Measurements from ENCODE around the gene CAPN2. TPM values are rescaled to one million over a fixed set of nuclear protein-coding genes. Genes with fewer than 3 reads are reported as not detected.

The CAPN2 gene
- polyA plus RNA-seq, 6 donors from 2014 or later = 21.2 to 35.1 (median 26.2) TPM

GRCh38 chr1:223707256-223708000, 4.9 kb upstream of the CAPN2 start:
- Mint-ChIP-seq H3K4me3 (peak overlapping the region in 1 of 8 donors; percentile 30), H3K36me3 (no peaks in the 10 kb centered on the region), H3K4me1 (peaks cover 0 to 18% (median 4%) of the 10 kb centered on the region in 3 donors), H3K27me3 (peaks cover 6 to 27% (median 13%) of the 10 kb centered on the region in 3 donors), H3K9me3 (no peaks in the 10 kb centered on the region), H3K27ac (no peak overlapping the region)
- ATAC-seq (ENCODE audit: low read depth in 2 of 2) (no peak), DNase-seq (no peak)

- Mint-ChIP-seq H3K27me3 (peaks cover under 1 to 21% (median 10%) of the 10 kb centered on the region in 3 donors), H3K27ac (no peak overlapping the region), H3K9me3 (no peaks in the 10 kb centered on the region), H3K4me1 (peaks cover 2 to 20% (median 5%) of the 10 kb centered on the region in 3 donors), H3K4me3 (peak overlapping the region in 1 of 8 donors; percentile 30), H3K36me3 (no peaks in the 10 kb centered on the region)
- no peak for DNase-seq
- no peak for ATAC-seq (ENCODE audit: low read depth in 2 of 2)
These were observed 4.4 kb upstream of the CAPN2 start for GRCh38 chr1:223708001-223708359.

DNA sequence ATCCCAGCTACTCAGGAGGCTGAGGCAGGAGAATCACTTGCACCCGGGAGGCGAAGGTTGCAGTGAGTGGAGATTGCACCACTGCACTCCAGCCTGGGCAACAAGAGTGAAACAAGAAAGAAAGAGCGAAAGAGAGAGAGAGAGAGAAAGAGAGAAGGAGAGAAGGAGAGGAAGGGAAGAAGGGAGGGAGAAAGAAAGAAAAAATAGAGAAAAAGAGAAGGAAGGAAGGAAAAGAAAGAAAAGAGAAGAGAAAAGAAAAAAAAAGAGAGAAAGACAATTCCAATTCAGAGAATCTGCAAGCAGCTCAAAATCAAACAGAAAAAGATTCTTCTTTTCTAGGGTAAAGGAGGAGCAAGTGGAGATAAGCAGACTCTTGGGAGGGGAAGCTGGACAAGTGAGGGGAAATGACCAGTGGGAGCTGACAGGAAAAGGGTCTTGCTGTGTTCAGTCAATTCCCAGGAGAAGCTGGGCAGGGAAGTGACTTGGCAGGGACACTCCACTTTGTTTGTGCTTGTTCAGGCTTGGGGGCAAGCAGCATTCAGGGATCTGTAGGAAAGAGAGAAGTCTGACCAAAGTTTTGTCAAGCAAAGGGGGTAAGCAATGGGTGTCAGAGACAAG, 3.6 kb upstream of the CAPN2 start:
- no peaks in the 10 kb centered on the region for H3K36me3 Mint-ChIP-seq
- no peaks in the 10 kb centered on the region for H3K9me3 Mint-ChIP-seq
- H3K4me1 Mint-ChIP-seq = peaks cover 10 to 28% (median 11%) of the 10 kb centered on the region in 3 donors
- peak overlapping the region in 2 of 6 donors; percentile 12 to 25 for H3K27ac Mint-ChIP-seq
- ATAC-seq (ENCODE audit: low read depth in 2 of 2) (no peak), DNase-seq (no peak)
- peaks cover 0 to 20% (median 6%) of the 10 kb centered on the region in 3 donors for H3K27me3 Mint-ChIP-seq
- H3K4me3 Mint-ChIP-seq = peak overlapping the region in 2 of 8 donors; percentile 4 to 71

DNA sequence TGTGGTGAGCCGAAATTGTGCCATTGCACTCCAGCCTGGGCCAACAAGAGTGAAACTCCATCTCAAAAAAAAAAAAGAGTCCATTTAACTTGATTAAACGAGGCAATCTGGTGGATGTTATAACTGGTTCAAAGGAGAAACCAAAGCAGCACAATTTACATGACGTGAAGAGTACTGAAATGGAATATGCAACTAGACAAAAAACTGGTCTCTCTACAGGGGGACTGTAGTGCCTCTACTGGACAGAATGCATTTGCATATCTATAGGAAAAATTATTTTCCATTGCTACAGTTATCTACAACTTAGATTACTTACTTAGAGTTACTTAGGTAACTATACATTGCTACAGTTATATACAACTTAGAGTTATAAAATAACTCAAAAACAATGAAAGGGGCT, 2.7 kb upstream of the CAPN2 start:
- DNase-seq = no peak
- Mint-ChIP-seq H3K9me3 (no peaks in the 10 kb centered on the region), H3K27me3 (peaks cover 0 to 20% (median 5%) of the 10 kb centered on the region in 3 donors), H3K27ac (no peak overlapping the region), H3K4me1 (peaks cover 16 to 34% (median 18%) of the 10 kb centered on the region in 3 donors), H3K4me3 (peak overlapping the region in 1 of 8 donors; percentile 71), H3K36me3 (no peaks in the 10 kb centered on the region)
- ATAC-seq (ENCODE audit: low read depth in 2 of 2) = no peak

DNA sequence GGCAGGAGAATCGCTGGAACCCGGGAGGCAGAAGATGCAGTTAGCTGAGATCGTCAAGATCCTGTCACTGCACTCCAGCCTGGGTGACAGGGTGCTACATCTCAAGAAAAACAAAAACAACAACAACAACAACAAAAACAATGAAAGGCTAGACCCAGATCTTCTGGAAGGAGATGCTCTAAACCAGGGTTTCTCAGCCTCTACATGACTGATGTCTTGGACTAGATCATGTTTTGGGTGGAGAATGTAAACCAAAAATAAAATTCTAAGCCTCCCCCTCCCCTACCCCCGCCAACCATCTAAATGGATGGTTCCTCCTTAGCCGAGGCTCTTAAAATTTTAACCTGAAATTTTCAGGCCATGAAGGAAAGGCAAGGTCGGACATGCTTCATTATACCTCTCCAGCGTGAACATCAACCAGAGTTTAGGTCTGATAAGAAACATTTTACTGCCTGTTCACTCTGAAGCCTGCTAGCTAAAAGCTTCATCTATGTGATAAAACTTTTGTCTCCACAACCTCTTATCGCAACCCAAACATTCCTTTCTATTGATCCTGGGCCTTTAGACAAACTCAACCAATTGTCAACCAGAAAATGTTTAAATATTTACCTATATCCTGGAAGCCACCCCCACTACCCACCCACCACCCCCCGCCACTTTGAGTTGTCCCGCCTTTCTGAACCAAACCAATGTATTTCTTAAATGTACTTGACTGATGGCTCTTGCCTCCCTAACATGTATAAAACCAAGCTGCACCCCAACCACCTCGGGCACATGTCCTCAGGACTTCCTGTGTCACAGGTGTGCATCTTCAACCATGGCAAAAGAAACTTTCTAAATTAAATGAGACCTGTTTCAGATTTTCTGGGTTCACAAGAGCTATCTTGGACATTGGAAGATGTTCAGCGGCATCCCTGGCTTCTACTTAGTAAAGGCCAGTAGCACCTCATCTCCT, 1.9 kb upstream of the CAPN2 start:
- Mint-ChIP-seq H3K27ac (peak overlapping the region in 2 of 6 donors; percentile 26 to 87), H3K4me1 (peaks cover 24 to 39% (median 26%) of the 10 kb centered on the region in 3 donors), H3K9me3 (no peaks in the 10 kb centered on the region), H3K36me3 (no peaks in the 10 kb centered on the region), H3K27me3 (peaks cover 0 to 20% (median 5%) of the 10 kb centered on the region in 3 donors), H3K4me3 (peak overlapping the region in 3 of 8 donors; percentile 2 to 89 (median 81))
- DNase-seq = no peak
- no peak for ATAC-seq (ENCODE audit: low read depth in 2 of 2)

DNA sequence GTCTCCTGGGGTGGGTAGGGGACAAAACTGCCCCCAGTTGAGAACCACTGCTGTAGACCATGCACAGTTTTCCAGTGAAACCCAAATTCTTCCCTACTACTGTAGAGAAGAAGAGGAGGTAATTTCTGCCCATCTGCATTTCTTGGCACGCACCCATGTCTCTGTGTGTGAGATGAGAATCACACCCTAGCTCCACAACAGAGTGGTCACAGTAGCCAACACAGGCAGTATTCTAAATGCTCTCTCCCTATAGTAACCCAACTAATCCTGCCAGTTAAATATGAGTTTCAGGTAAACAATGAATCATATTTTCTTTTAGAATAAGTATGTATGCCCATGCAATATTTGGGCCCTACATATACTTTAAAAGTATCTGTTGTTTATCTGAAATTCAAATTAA, 1.2 kb upstream of the CAPN2 start:
- peaks cover 0 to 20% (median 5%) of the 10 kb centered on the region in 3 donors for H3K27me3 Mint-ChIP-seq
- no peak for DNase-seq
- no peaks in the 10 kb centered on the region for H3K9me3 Mint-ChIP-seq
- H3K27ac Mint-ChIP-seq = no peak overlapping the region
- no peak for ATAC-seq (ENCODE audit: low read depth in 2 of 2)
- peaks cover 29 to 46% (median 31%) of the 10 kb centered on the region in 3 donors for H3K4me1 Mint-ChIP-seq
- peak overlapping the region; percentile 59 to 89 (median 81) for H3K4me3 Mint-ChIP-seq
- H3K36me3 Mint-ChIP-seq = no peaks in the 10 kb centered on the region

- Mint-ChIP-seq H3K4me3 (peak overlapping the region; percentile 59 to 89 (median 81)), H3K9me3 (no peaks in the 10 kb centered on the region), H3K36me3 (peaks cover 0 to 2% of the 10 kb centered on the region in 2 donors), H3K4me1 (peaks cover 35 to 52% (median 37%) of the 10 kb centered on the region in 3 donors), H3K27me3 (peaks cover 0 to 20% (median 5%) of the 10 kb centered on the region in 3 donors), H3K27ac (peak overlapping the region in 2 of 6 donors; percentile 21 to 76)
- no peak for DNase-seq
- no peak for ATAC-seq (ENCODE audit: low read depth in 2 of 2)
These were observed 569 bp upstream of the CAPN2 start for GRCh38 chr1:223711747-223712193.

- ATAC-seq (ENCODE audit: low read depth in 2 of 2) = peak; percentile 47 to 59
- H3K4me3 Mint-ChIP-seq = peak overlapping the region; percentile 62 to 93 (median 88)
- DNase-seq = peak; percentile 25
- no peaks in the 10 kb centered on the region for H3K9me3 Mint-ChIP-seq
- H3K27me3 Mint-ChIP-seq = peaks cover 0 to 10% (median 0%) of the 10 kb centered on the region in 3 donors
- H3K4me1 Mint-ChIP-seq = peaks cover 43 to 64% (median 48%) of the 10 kb centered on the region in 3 donors
- peak overlapping the region in 3 of 6 donors; percentile 3 to 59 (median 19) for H3K27ac Mint-ChIP-seq
- peaks cover 0 to 7% of the 10 kb centered on the region in 2 donors for H3K36me3 Mint-ChIP-seq
These were observed 623 bp downstream of the CAPN2 start for GRCh38 chr1:223712850-223713474.

DNA sequence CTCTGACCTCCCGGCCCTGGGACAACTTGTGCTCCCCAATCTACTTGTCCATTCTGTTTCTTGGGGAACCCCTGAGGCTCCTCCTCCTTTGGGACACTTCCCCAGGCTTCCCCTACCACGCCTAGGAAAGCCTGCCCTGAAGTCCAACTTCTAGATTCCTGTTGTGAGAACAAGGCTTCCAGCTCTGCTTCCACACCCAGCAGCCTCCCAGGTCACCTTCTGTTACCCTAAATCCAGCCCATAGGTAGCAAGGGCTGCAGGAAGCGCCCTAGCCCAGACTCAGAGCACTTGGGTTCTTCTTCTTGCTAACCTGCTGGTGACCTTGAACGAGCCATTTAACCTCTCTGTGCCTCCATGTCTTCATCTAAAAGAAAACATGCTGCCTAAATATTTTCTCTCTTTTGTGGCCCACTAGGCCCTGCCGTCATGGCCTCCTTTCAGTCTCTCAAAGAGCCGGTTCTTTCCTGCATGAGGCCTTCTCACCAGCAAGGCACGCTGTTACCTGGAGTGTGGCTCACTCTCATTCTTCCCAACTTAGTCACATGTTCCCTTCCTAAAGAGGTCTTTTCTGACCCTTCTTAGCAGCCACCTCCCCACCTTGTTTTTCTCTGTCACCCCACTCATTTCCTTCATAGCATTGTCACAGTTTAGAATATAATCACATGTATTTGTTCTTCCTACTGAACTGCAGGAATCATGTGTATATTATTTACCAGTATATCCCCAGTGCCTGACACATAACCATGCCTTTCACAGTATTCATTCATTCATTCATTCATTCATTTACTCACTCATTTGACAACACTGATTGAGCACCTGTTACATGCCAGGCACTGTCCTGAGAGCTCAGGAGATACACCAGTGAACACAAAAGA, 1.4 kb downstream of the CAPN2 start:
- ATAC-seq (ENCODE audit: low read depth in 2 of 2) = no peak
- peaks cover 43 to 69% (median 48%) of the 10 kb centered on the region in 3 donors for H3K4me1 Mint-ChIP-seq
- DNase-seq = no peak
- peaks cover 0 to 2% (median 0%) of the 10 kb centered on the region in 3 donors for H3K27me3 Mint-ChIP-seq
- H3K27ac Mint-ChIP-seq = peak overlapping the region in 4 of 6 donors; percentile 3 to 78 (median 38)
- peaks cover 0 to 7% of the 10 kb centered on the region in 2 donors for H3K36me3 Mint-ChIP-seq
- H3K4me3 Mint-ChIP-seq = peak overlapping the region; percentile 62 to 93 (median 88)
- H3K9me3 Mint-ChIP-seq = no peaks in the 10 kb centered on the region

DNA sequence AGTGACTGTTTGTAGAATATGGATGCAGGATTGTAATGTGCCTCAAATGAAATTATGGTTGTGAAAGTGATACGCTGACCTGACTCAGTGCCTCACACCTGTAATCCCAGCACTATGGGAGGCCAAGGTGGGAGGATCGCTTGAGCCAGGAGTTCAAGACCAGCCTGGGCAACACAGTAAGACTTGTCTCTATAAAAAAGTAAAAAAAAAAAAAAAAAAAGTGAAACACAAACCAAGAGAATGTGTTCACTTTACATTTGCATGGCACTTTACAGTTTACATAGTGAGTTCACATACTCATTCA, 2.0 kb downstream of the CAPN2 start:
- ATAC-seq (ENCODE audit: low read depth in 2 of 2) = no peak
- no peaks in the 10 kb centered on the region for H3K27me3 Mint-ChIP-seq

GRCh38 chr1:223714849-223715603, 2.7 kb downstream of the CAPN2 start:
- Mint-ChIP-seq H3K4me3 (peak overlapping the region in 4 of 8 donors; percentile 14 to 84 (median 44)), H3K9me3 (no peaks in the 10 kb centered on the region), H3K4me1 (peaks cover 43 to 69% (median 48%) of the 10 kb centered on the region in 3 donors), H3K27me3 (no peaks in the 10 kb centered on the region), H3K27ac (peak overlapping the region in 3 of 6 donors; percentile 57 to 79 (median 58)), H3K36me3 (peaks cover 0 to 7% of the 10 kb centered on the region in 2 donors)
- DNase-seq (no peak), ATAC-seq (ENCODE audit: low read depth in 2 of 2) (no peak)

More for the DNA sequence above, 2.0 kb downstream of the CAPN2 start:
- Mint-ChIP-seq H3K4me3 (peak overlapping the region in 3 of 8 donors; percentile 59 to 84 (median 62)), H3K27ac (peak overlapping the region in 1 of 6 donors; percentile 58), H3K36me3 (peaks cover 0 to 7% of the 10 kb centered on the region in 2 donors), H3K9me3 (no peaks in the 10 kb centered on the region), H3K4me1 (peaks cover 43 to 69% (median 48%) of the 10 kb centered on the region in 3 donors)
- no peak for DNase-seq
